Omental fat pad (tissue), 4 donors: ENCODE measurements around the gene EWSR1. TPM values are rescaled to one million over a fixed set of nuclear protein-coding genes. Genes with fewer than 3 reads are reported as not detected.

Experiments
- ATAC-seq: fragments of 150-250 bp; one replicate; pipeline ENCODE4 v1.9.1; 2016; ENCODE audit warnings: mild to moderate bottlenecking, moderate library complexity; ENCODE audit not compliant: low FRiP score
- DNase-seq: peaks from one replicate; pipeline ENCODE4 v3.0.0-alpha.2; 2019; ENCODE audit warnings: low spot score
- CTCF ChIP-seq, 3 donors: fragments of 450-650 bp; IDR thresholded peaks; one replicate each; pipeline ENCODE4 v1.5.1; 2016 to 2017; ENCODE audit warnings: antibody characterized with exemption in 3 of 3, mild to moderate bottlenecking in 3 of 3, moderate library complexity in 2 of 3
- total RNA-seq, 4 donors: library from RNA; depleted of rRNA; stranded (reverse); fragments of >200 nt; gene quantifications; one replicate each; pipeline ENCODE4 v1.1.0, GENCODE V29; 2016

The EWSR1 gene
- total RNA-seq, 4 donors from 2014 or later, result 190 to 274 (median 202) TPM

DNA sequence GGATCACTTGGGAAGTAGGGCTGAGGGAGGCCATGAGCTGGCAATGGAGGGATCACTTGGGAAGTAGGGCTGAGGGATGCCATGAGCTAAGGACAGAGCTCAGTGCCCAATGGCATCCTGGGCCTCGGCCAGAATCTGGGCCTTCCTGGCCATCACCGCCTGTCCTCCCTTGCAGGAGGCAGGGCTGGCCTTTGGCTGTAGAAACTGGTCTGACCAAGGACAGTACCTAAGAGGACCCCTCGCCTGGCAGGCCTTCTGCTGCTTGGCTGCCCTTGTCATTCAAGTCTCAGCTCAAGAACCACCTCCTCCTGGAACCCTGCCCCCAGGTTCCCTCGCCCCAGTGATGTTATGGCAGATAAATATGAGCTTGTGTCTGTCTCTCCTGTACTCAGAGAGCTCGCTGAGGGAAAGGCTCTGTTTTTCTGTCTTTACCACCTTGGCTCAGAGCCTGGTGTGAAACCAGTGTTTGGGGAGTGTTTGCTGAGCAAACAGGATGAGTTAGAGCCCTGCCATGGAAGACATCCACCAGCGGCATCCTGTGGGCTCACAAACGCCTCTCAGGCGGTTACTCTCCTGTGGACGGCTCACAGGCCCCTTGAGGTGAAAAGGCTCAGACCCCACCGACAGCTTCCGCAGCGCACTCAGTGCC lies 66.8 kb downstream of the EWSR1 start:
- ATAC-seq, result no peak
- no peak for DNase-seq
- no peak for TF ChIP-seq CTCF (IDR thresholded peaks at IDR 0.05)

DNA sequence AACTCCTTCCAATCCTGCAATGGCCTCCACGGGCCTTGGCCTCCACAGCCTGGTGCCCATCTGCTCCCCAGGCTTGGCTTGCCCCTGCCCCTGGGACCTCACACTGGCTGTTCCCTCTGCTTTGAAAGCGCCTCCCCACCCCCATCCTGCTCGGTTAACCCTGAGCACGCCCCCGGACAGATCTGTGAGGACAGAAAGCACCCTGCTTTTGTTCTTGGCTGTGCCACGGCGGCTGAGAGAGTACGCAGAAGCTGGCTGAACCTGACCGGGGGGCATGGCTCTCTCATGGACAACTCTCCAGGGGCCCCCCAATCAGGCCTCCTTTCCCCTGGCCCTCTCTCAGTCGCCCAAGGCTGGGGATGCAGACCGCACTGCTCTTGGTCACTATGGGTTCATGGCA lies 67.6 kb downstream of the EWSR1 start:
- DNase-seq, result no peak
- no peak for TF ChIP-seq CTCF (IDR thresholded peaks at IDR 0.05)

GRCh38 chr22:29336751-29337490 lies 68.9 kb downstream of the EWSR1 start:
- no peak for TF ChIP-seq CTCF (IDR thresholded peaks at IDR 0.05)
- no peak for DNase-seq
- ATAC-seq, result no peak

More for the DNA sequence above, 67.6 kb downstream of the EWSR1 start:
- no peak for ATAC-seq

DNA sequence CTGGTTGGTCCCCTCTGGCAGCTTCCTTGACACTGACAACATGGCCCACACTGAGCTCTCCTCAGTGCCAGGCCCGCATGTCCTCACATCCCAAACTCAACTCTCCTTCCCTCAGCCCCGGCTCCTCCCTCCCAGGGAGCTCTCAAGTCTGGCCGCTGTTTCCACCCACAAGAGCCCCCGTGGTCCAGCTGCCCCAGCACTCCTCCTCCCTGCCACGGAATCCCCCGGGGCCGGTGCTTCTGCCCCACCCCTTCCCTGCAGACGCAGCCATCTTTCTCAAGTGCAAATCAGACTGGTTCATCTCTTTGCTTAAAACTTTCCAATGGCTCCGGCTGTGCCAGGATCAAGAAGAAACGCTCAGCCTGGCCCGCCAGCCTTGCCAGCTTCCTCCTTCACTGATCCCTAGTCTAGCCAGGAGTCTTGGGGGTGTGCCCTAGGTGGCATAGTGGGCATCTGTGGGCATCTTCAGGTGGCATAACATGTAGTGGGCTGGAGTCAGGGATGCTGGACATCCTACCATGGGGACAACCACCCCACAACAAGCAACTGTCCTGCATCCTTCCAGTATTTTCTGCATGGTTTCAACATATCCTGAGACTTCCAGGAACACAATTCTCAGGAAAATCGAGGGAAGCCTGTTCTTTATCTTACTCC lies 69.7 kb downstream of the EWSR1 start:
- no peak for ATAC-seq
- TF ChIP-seq CTCF (IDR thresholded peaks at IDR 0.05), result no peak
- DNase-seq, result no peak

GRCh38 chr22:29338398-29338797 lies 70.3 kb downstream of the EWSR1 start:
- no peak for TF ChIP-seq CTCF (IDR thresholded peaks at IDR 0.05)
- ATAC-seq (no peak), DNase-seq (no peak)

- ATAC-seq, result no peak
- no peak for TF ChIP-seq CTCF (IDR thresholded peaks at IDR 0.05)
- DNase-seq, result no peak
These were observed 71.5 kb downstream of the EWSR1 start for GRCh38 chr22:29339381-29340235.
